Hematopoietic multipotent progenitor cell treated with erythropoietin and hydrocortisone succinate and interleukin-3 and kit ligand, for 8 days (in vitro differentiated cells): ENCODE data around the gene RAB36.

Source experiments
- DNase-seq: peaks from one replicate; pipeline ENCODE4 v3.0.0-alpha.2; 2015

The RAB36 gene

GRCh38 chr22:23138584-23139435, 6.5 kb upstream of the RAB36 start:
- no peak for DNase-seq

- no peak for DNase-seq
These were observed 4.9 kb upstream of the RAB36 start for GRCh38 chr22:23140385-23140784.

- DNase-seq: no peak
These were observed 2.7 kb upstream of the RAB36 start for GRCh38 chr22:23142546-23143105.

- no peak for DNase-seq
These were observed 2.2 kb upstream of the RAB36 start for GRCh38 chr22:23143119-23143518.

- DNase-seq: no peak
These were observed 845 bp upstream of the RAB36 start for GRCh38 chr22:23144432-23144831.

- no peak for DNase-seq
These were observed 697 bp downstream of the RAB36 start for GRCh38 chr22:23145878-23146470.

GRCh38 chr22:23146478-23147205, 1.4 kb downstream of the RAB36 start:
- no peak for DNase-seq

- DNase-seq: peak; percentile 17
These were observed 2.5 kb downstream of the RAB36 start for GRCh38 chr22:23147617-23148387.

- DNase-seq: no peak
These were observed 4.5 kb downstream of the RAB36 start for GRCh38 chr22:23149743-23150238.

GRCh38 chr22:23150762-23151161, 5.5 kb downstream of the RAB36 start:
- no peak for DNase-seq

- DNase-seq: no peak
These were observed 6.5 kb downstream of the RAB36 start for GRCh38 chr22:23151827-23152226.

GRCh38 chr22:23152238-23153114, 7.2 kb downstream of the RAB36 start:
- DNase-seq: no peak

GRCh38 chr22:23153994-23154393, 8.7 kb downstream of the RAB36 start:
- no peak for DNase-seq

GRCh38 chr22:23154461-23154860, 9.2 kb downstream of the RAB36 start:
- no peak for DNase-seq

GRCh38 chr22:23155143-23155542, 9.9 kb downstream of the RAB36 start:
- DNase-seq: no peak

GRCh38 chr22:23155831-23156230, 10.6 kb downstream of the RAB36 start:
- no peak for DNase-seq

- DNase-seq: no peak
These were observed 11.0 kb downstream of the RAB36 start for GRCh38 chr22:23156286-23156685.

- no peak for DNase-seq
These were observed 12.6 kb downstream of the RAB36 start for GRCh38 chr22:23157560-23158515.

GRCh38 chr22:23158516-23159290, 13.4 kb downstream of the RAB36 start:
- DNase-seq: no peak

GRCh38 chr22:23159291-23159630, 14.0 kb downstream of the RAB36 start:
- DNase-seq: no peak
